CD4-positive, alpha-beta memory T cell (primary cell): Measurements from ENCODE around the gene AGBL3. TPM values are rescaled to one million over a fixed set of nuclear protein-coding genes. Genes with fewer than 3 reads are reported as not detected.
"Not testable (repeated sequence)": the region's sequence is repeated elsewhere in the genome, so short reads cannot be mapped to it uniquely, and the experiment has no call there.

Experiments used
- CTCF ChIA-PET: fragments of 350-600 bp; sonication (Branson Sonifier 250); formaldehyde crosslinking; loops from one replicate; lab custom pipeline; 2021; ENCODE audit warnings: inconsistent platforms; ENCODE audit not compliant: partially characterized antibody; lab: Charles Lee
- POLR2A ChIA-PET: fragments of 350-600 bp; sonication (Branson Sonifier 250); formaldehyde crosslinking; loops from one replicate; lab custom pipeline; 2021; ENCODE audit not compliant: partially characterized antibody; lab: Charles Lee
- DNase-seq, 5 donors: peaks; one replicate each; pipeline versions ENCODE4 v3.0.0 to v3.0.0-alpha.2; 2020 to 2022; ENCODE audit warnings: mixed read lengths in 1 of 5
- H3K27ac ChIP-seq: one replicate; pipeline ENCODE4 v1.7.0; 2013; ENCODE audit warnings: low read depth, low read length
- H3K27me3 ChIP-seq: 2 replicates; pipeline ENCODE4 v1.7.0; 2013; ENCODE audit warnings: mild to moderate bottlenecking, low read length, moderate library complexity; ENCODE audit not compliant: insufficient read depth
- H3K36me3 ChIP-seq: 2 replicates; pipeline ENCODE4 v1.7.0; 2013; ENCODE audit warnings: mild to moderate bottlenecking, low read length, moderate library complexity; ENCODE audit not compliant: insufficient read depth
- H3K4me1 ChIP-seq: 2 replicates; pipeline ENCODE4 v1.7.0; 2013; ENCODE audit warnings: mild to moderate bottlenecking, low read length, moderate library complexity; ENCODE audit not compliant: insufficient read depth
- H3K4me3 ChIP-seq, 2 donors: one replicate each; pipeline ENCODE4 v1.7.0; 2013; ENCODE audit warnings: low read length in 2 of 2, mild to moderate bottlenecking in 1 of 2
- H3K9me3 ChIP-seq, 2 donors: one replicate each; pipeline ENCODE4 v1.7.0; 2013; ENCODE audit warnings: low read length in 2 of 2, control low read depth in 1 of 2; ENCODE audit not compliant: control insufficient read depth in 1 of 2
- H3K27ac Mint-ChIP-seq, 7 donors: one replicate each; pipeline ENCODE4 v1.8.0; 2020 to 2021; ENCODE audit warnings: mixed read lengths in 7 of 7, mild to moderate bottlenecking in 6 of 7, inconsistent platforms in 3 of 7, moderate library complexity in 3 of 7
- H3K27me3 Mint-ChIP-seq, 2 donors: one replicate each; pipeline ENCODE4 v1.8.0; 2020 to 2021; ENCODE audit warnings: mixed read lengths in 2 of 2
- H3K36me3 Mint-ChIP-seq, 2 donors: one replicate each; pipeline ENCODE4 v1.8.0; 2020 to 2021; ENCODE audit warnings: mixed read lengths in 2 of 2, inconsistent platforms in 1 of 2, mild to moderate bottlenecking in 1 of 2
- H3K4me1 Mint-ChIP-seq, 4 donors: one replicate each; pipeline ENCODE4 v1.8.0; 2020 to 2021; ENCODE audit warnings: mixed read lengths in 4 of 4, mild to moderate bottlenecking in 1 of 4
- H3K4me3 Mint-ChIP-seq, 8 donors: one replicate each; pipeline ENCODE4 v1.8.0; 2020 to 2021; ENCODE audit warnings: mixed read lengths in 8 of 8, mild to moderate bottlenecking in 7 of 8, moderate library complexity in 6 of 8, inconsistent platforms in 3 of 8
- H3K9me3 Mint-ChIP-seq, 8 donors: one replicate each; pipeline ENCODE4 v1.8.0; 2020 to 2021; ENCODE audit warnings: mixed read lengths in 8 of 8, mild to moderate bottlenecking in 5 of 8, inconsistent platforms in 3 of 8, moderate library complexity in 1 of 8
- intact Hi-C: fragments of 100-400 bp; cut with micrococcal nuclease; formaldehyde crosslinking; loops from one replicate; pipeline ENCODE4 v1.15.1; 2023
- polyA plus RNA-seq, 2 donors: library from polyadenylated mRNA; unstranded; fragments of 300-500 nt; fragmentation: Illumina TruSeq; gene quantifications; one replicate each; pipeline ENCODE4 v1.2.3, GENCODE V29; 2021
- total RNA-seq, 2 experiments: library from RNA; stranded (reverse); gene quantifications; one replicate each; pipeline ENCODE4 v1.2.3, GENCODE V29; 2021

The AGBL3 gene
- total and polyA plus RNA-seq, 4 experiments from 2014 or later: 0.42 to 6.2 (median 3.2) TPM

GRCh38 chr7:134999136-134999535 lies 12.8 kb downstream of the AGBL3 start:
- H3K9me3 Mint-ChIP-seq: no peaks in the 10 kb centered on the region
- no peak overlapping the region for H3K27ac ChIP-seq
- H3K36me3 ChIP-seq: no peaks in the 10 kb centered on the region
- H3K27me3 Mint-ChIP-seq: no peaks in the 10 kb centered on the region
- H3K4me1 ChIP-seq: no peaks in the 10 kb centered on the region
- intact Hi-C loops: no loop called here
- DNase-seq: no peak
- H3K27me3 ChIP-seq: no peaks in the 10 kb centered on the region
- CTCF ChIA-PET: interaction anchor here (4.1 to 4.2 kb wide), 2 partner anchors 12 to 13 kb away, joined by 18 to 28 read pairs; partner anchors contain the start of gene AGBL3
- no peak overlapping the region for H3K4me3 ChIP-seq
- H3K4me3 Mint-ChIP-seq: no peak overlapping the region
- no peak overlapping the region for H3K27ac Mint-ChIP-seq
- POLR2A ChIA-PET: no interaction called here
- no peaks in the 10 kb centered on the region for H3K9me3 ChIP-seq
- peaks cover 26 to 33% of the 10 kb centered on the region in 2 donors for H3K36me3 Mint-ChIP-seq
- peaks cover 5 to 10% (median 7%) of the 10 kb centered on the region in 4 donors for H3K4me1 Mint-ChIP-seq

- intact Hi-C loops: no loop called here
- H3K4me3 Mint-ChIP-seq: no peak overlapping the region
- POLR2A ChIA-PET: no interaction called here
- peaks cover 0 to 1% (median under 1%) of the 10 kb centered on the region in 8 donors for H3K9me3 Mint-ChIP-seq
- peaks cover 12 to 17% of the 10 kb centered on the region in 2 donors for H3K36me3 Mint-ChIP-seq
- H3K9me3 ChIP-seq: no peaks in the 10 kb centered on the region
- DNase-seq: no peak
- no peaks in the 10 kb centered on the region for H3K4me1 ChIP-seq
- peaks cover 0 to 2% (median 0%) of the 10 kb centered on the region in 4 donors for H3K4me1 Mint-ChIP-seq
- no peak overlapping the region for H3K27ac ChIP-seq
- H3K27me3 ChIP-seq: no peaks in the 10 kb centered on the region
- no peak overlapping the region for H3K4me3 ChIP-seq
- CTCF ChIA-PET: interaction anchor here (4.1 kb wide), 1 partner anchor 15 kb away, joined by 18 read pairs; the partner anchor contains the start of gene AGBL3
- H3K27me3 Mint-ChIP-seq: no peaks in the 10 kb centered on the region
- no peak overlapping the region for H3K27ac Mint-ChIP-seq
- H3K36me3 ChIP-seq: no peaks in the 10 kb centered on the region
Measured at GRCh38 chr7:135001390-135002165, 15.3 kb downstream of the AGBL3 start.

- no peaks in the 10 kb centered on the region for H3K36me3 ChIP-seq
- H3K4me1 ChIP-seq: no peaks in the 10 kb centered on the region
- DNase-seq: no peak
- H3K9me3 ChIP-seq: no peaks in the 10 kb centered on the region
- peaks cover 0 to 3% of the 10 kb centered on the region in 2 donors for H3K36me3 Mint-ChIP-seq
- H3K27ac ChIP-seq: no peak overlapping the region
- CTCF ChIA-PET: no interaction called here
- no peaks in the 10 kb centered on the region for H3K27me3 Mint-ChIP-seq
- no peaks in the 10 kb centered on the region for H3K27me3 ChIP-seq
- peaks cover 0 to 12% (median 4%) of the 10 kb centered on the region in 8 donors for H3K9me3 Mint-ChIP-seq
- no peak overlapping the region for H3K4me3 Mint-ChIP-seq
- no peak overlapping the region for H3K4me3 ChIP-seq
- POLR2A ChIA-PET: no interaction called here
- intact Hi-C loops: no loop called here
- H3K4me1 Mint-ChIP-seq: no peaks in the 10 kb centered on the region
- H3K27ac Mint-ChIP-seq: no peak overlapping the region
Measured at GRCh38 chr7:135012229-135012628, 25.9 kb downstream of the AGBL3 start.

- H3K4me3 ChIP-seq: no peak overlapping the region
- ChIA-PET POLR2A (no interaction called here), CTCF (interaction anchor here (2.5 kb wide), 1 partner anchor 37 kb away, joined by 8 read pairs; the partner anchor contains the start of gene AGBL3)
- Mint-ChIP-seq H3K27me3 (no peaks in the 10 kb centered on the region), H3K4me3 (no peak overlapping the region), H3K4me1 (no peaks in the 10 kb centered on the region), H3K9me3 (peaks cover 6 to 27% (median 12%) of the 10 kb centered on the region in 8 donors), H3K36me3 (peaks cover 0 to 4% of the 10 kb centered on the region in 2 donors), H3K27ac (peak overlapping the region in 1 of 7 donors; percentile 15)
- DNase-seq: no peak
- H3K27me3 ChIP-seq: no peaks in the 10 kb centered on the region
- intact Hi-C loops: no loop called here
- H3K27ac ChIP-seq: no peak overlapping the region
- H3K9me3 ChIP-seq: no peaks in the 10 kb centered on the region
- no peaks in the 10 kb centered on the region for H3K4me1 ChIP-seq
- H3K36me3 ChIP-seq: no peaks in the 10 kb centered on the region
Measured at GRCh38 chr7:135023622-135024021, 37.3 kb downstream of the AGBL3 start.

- no peaks in the 10 kb centered on the region for H3K4me1 Mint-ChIP-seq
- H3K9me3 Mint-ChIP-seq: peaks cover 0 to 2% (median 0%) of the 10 kb centered on the region in 8 donors
- H3K4me3 Mint-ChIP-seq: no peak overlapping the region
- Histone ChIP-seq H3K27me3 (no peaks in the 10 kb centered on the region), H3K27ac (no peak overlapping the region), H3K36me3 (no peaks in the 10 kb centered on the region), H3K4me3 (no peak overlapping the region), H3K4me1 (no peaks in the 10 kb centered on the region), H3K9me3 (no peaks in the 10 kb centered on the region)
- POLR2A ChIA-PET: no interaction called here
- H3K27ac Mint-ChIP-seq: no peak overlapping the region
- intact Hi-C loops: no loop called here
- peaks cover 2% of the 10 kb centered on the region in 2 donors for H3K27me3 Mint-ChIP-seq
- H3K36me3 Mint-ChIP-seq: no peaks in the 10 kb centered on the region
- CTCF ChIA-PET: no interaction called here
- no peak for DNase-seq
Measured at GRCh38 chr7:135035252-135035651, 48.9 kb downstream of the AGBL3 start.

GRCh38 chr7:135067017-135067416 lies 80.7 kb downstream of the AGBL3 start:
- peaks cover 0 to 43% (median 28%) of the 10 kb centered on the region in 8 donors for H3K9me3 Mint-ChIP-seq
- POLR2A ChIA-PET, H3K9me3 ChIP-seq, H3K27ac ChIP-seq, H3K4me1 Mint-ChIP-seq, H3K36me3 ChIP-seq, CTCF ChIA-PET, H3K27me3 ChIP-seq, H3K4me3 Mint-ChIP-seq, H3K4me3 ChIP-seq, H3K4me1 ChIP-seq, H3K36me3 Mint-ChIP-seq, H3K27me3 Mint-ChIP-seq, DNase-seq, H3K27ac Mint-ChIP-seq, intact Hi-C loops: not testable (repeated sequence)

DNA sequence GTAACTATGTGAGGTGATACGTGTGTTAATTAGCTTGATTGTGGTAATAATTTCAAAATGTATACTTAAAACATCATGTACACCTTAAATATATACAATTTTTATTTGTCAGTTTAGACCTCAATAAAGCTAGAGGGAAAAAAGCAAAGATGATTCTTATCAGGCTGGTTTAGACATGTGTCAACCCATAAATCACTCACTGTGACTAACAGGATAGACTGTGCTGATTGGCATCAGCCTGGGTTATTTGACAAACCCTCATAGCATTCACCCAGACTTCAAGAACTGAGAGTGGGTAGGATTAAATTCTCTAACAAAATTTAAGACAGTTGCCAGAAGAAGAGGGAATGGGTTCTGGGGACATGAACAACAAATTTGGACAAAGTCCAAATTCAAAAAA lies 87.8 kb downstream of the AGBL3 start:
- Mint-ChIP-seq H3K4me3 (no peak overlapping the region), H3K27ac (no peak overlapping the region), H3K36me3 (no peaks in the 10 kb centered on the region), H3K9me3 (peaks cover 0 to 12% (median 1%) of the 10 kb centered on the region in 8 donors), H3K4me1 (no peaks in the 10 kb centered on the region), H3K27me3 (no peaks in the 10 kb centered on the region)
- Histone ChIP-seq H3K27ac (no peak overlapping the region), H3K36me3 (no peaks in the 10 kb centered on the region), H3K4me1 (no peaks in the 10 kb centered on the region), H3K9me3 (no peaks in the 10 kb centered on the region), H3K27me3 (no peaks in the 10 kb centered on the region), H3K4me3 (no peak overlapping the region)
- POLR2A ChIA-PET: no interaction called here
- intact Hi-C loops: no loop called here
- no peak for DNase-seq
- CTCF ChIA-PET: no interaction called here
